IPS DF 4.7 (cell line): ENCODE data around the gene TBC1D10B.
"Not testable (repeated sequence)": the region's sequence is repeated elsewhere in the genome, so short reads cannot be mapped to it uniquely, and the experiment has no call there.

Source experiments
- DNase-seq: peaks from one replicate; pipeline ENCODE4 v3.0.0-alpha.2; 2013; ENCODE audit warnings: low spot score; ENCODE audit errors: extremely low read depth

The TBC1D10B gene

GRCh38 chr16:30355144-30355953 is 14.9 kb downstream of the TBC1D10B start, which contains the start of gene CD2BP2:
Gene CD2BP2 (minus strand): TSS chr16:30355308. CDS start chr16:30354681, 627 bp downstream.
- peak; percentile 96 for DNase-seq

- DNase-seq = no peak
Observed at GRCh38 chr16:30354423-30355143, 15.7 kb downstream of the TBC1D10B start.

GRCh38 chr16:30353438-30354129 is 16.7 kb downstream of the TBC1D10B start:
- DNase-seq = no peak

GRCh38 chr16:30352488-30353401 is 17.5 kb downstream of the TBC1D10B start:
- DNase-seq = no peak

- DNase-seq = no peak
Observed at GRCh38 chr16:30351586-30352419, 18.5 kb downstream of the TBC1D10B start.

GRCh38 chr16:30351001-30351441 is 19.3 kb downstream of the TBC1D10B start:
- no peak for DNase-seq

- no peak for DNase-seq
Observed at GRCh38 chr16:30350134-30350871, 20.0 kb downstream of the TBC1D10B start.

- no peak for DNase-seq
Observed at GRCh38 chr16:30349675-30350074, 20.6 kb downstream of the TBC1D10B start.

- no peak for DNase-seq
Observed at GRCh38 chr16:30348929-30349328, 21.4 kb downstream of the TBC1D10B start.

GRCh38 chr16:30348113-30348512 is 22.2 kb downstream of the TBC1D10B start:
- no peak for DNase-seq

GRCh38 chr16:30346286-30346685 is 24.0 kb downstream of the TBC1D10B start:
- DNase-seq = no peak

GRCh38 chr16:30343491-30343820 is 26.8 kb downstream of the TBC1D10B start:
- DNase-seq = not testable (repeated sequence)

- no peak for DNase-seq
Observed at GRCh38 chr16:30342751-30343490, 27.4 kb downstream of the TBC1D10B start.

GRCh38 chr16:30341971-30342370 is 28.3 kb downstream of the TBC1D10B start:
- not testable (repeated sequence) for DNase-seq

GRCh38 chr16:30340621-30341020 is 29.7 kb downstream of the TBC1D10B start:
- DNase-seq = no peak

GRCh38 chr16:30338715-30339114 is 31.6 kb downstream of the TBC1D10B start:
- DNase-seq = not testable (repeated sequence)

- DNase-seq = not testable (repeated sequence)
Observed at GRCh38 chr16:30337964-30338357, 32.3 kb downstream of the TBC1D10B start.

GRCh38 chr16:30335598-30336474 is 34.5 kb downstream of the TBC1D10B start:
- DNase-seq = no peak
